Stomach (tissue), 9 donors: ENCODE results near the gene PKP1. TPM values are rescaled to one million over a fixed set of nuclear protein-coding genes. Genes with fewer than 3 reads are reported as not detected.

Experiments used
- DNase-seq, 2 donors: peaks; one replicate each; pipeline versions ENCODE4 v3.0.0 to v3.0.0-alpha.2; 2013 to 2019
- H3K27ac ChIP-seq, 5 donors: fragments of 200-600 bp in 4 of 5; sonication (generic) in 4 of 5; one replicate each; pipeline ENCODE4 v1.5.1; 2013 to 2019; ENCODE audit warnings: mild to moderate bottlenecking in 1 of 5, moderate library complexity in 1 of 5
- H3K27me3 ChIP-seq, 3 donors: fragments of 200-600 bp; sonication (generic); one replicate each; pipeline ENCODE4 v1.5.1; 2017 to 2019; ENCODE audit warnings: mixed run types in 1 of 3
- H3K36me3 ChIP-seq, 4 donors: fragments of 200-600 bp; sonication (generic); 1 replicate in 3 of 4; 2 replicates in 1 of 4; pipeline ENCODE4 v1.5.1; 2016 to 2019
- H3K4me1 ChIP-seq, 4 donors: fragments of 200-600 bp; sonication (generic); one replicate each; pipeline ENCODE4 v1.5.1; 2016 to 2019
- H3K4me3 ChIP-seq, 4 donors: fragments of 200-600 bp; sonication (generic) in 3 of 4; one replicate each; pipeline ENCODE4 v1.5.1; 2016 to 2019; ENCODE audit warnings: mild to moderate bottlenecking in 1 of 4
- H3K9me3 ChIP-seq, 4 donors: fragments of 200-600 bp; sonication (generic); one replicate each; pipeline ENCODE4 v1.5.1; 2016 to 2019
- CTCF ChIP-seq, 7 experiments: fragments of 450-650 bp in 4 of 7; fragments of 200-600 bp in 3 of 7; sonication (generic) in 3 of 7; IDR thresholded peaks; one replicate each; pipeline ENCODE4 v1.5.1; 2016 to 2019; ENCODE audit warnings: antibody characterized with exemption in 7 of 7, control low read depth in 2 of 7, mild to moderate bottlenecking in 1 of 7
- EP300 ChIP-seq: sonication (generic); formaldehyde crosslinking; IDR thresholded peaks from one replicate; pipeline ENCODE4 v1.6.1; 2017; ENCODE audit warnings: antibody characterized with exemption
- POLR2A ChIP-seq, 4 donors: fragments of 450-650 bp; IDR thresholded peaks; one replicate each; pipeline ENCODE4 v1.6.1; 2016; ENCODE audit warnings: antibody characterized with exemption in 4 of 4, control low read depth in 2 of 4, mild to moderate bottlenecking in 1 of 4, moderate library complexity in 1 of 4
- POLR2AphosphoS5 ChIP-seq, 3 donors: sonication (generic); formaldehyde crosslinking; IDR thresholded peaks; one replicate each; pipeline ENCODE4 v1.6.1; 2016; ENCODE audit warnings: antibody characterized with exemption in 3 of 3
- WGBS, 5 donors: extraction: QIAGEN DNeasy Blood & Tissue Kit in 3 of 5; methylation state at CpG; one replicate each; pipeline versions ENCODE4 v1.1.5 to v1.1.7; 2013 to 2018; 5-methylcytosine and 5-hydroxymethylcytosine counted together
- intact Hi-C: fragments of 100-400 bp; cut with DNase I; formaldehyde crosslinking; loops from one replicate; pipeline ENCODE4 v1.15.1; 2023; ENCODE audit warnings: low total_unique reads
- polyA plus RNA-seq, 3 donors: library from polyadenylated mRNA; stranded (reverse); fragments of 200-250 nt; gene quantifications; one replicate each; pipeline ENCODE4 v1.2.3, GENCODE V29; 2013
- total RNA-seq, 5 donors: library from RNA; depleted of rRNA; stranded (reverse); fragments of >200 nt; gene quantifications; one replicate each; pipeline versions ENCODE4 v1.1.0 to v1.2.3, GENCODE V29; 2014 to 2016
- donor health status: healthy with polysubstance abuse.
- donor health status: Bipolar disorder and iron deficiency.
- donor health status: healthy.

Gene PKP1
- total and polyA plus RNA-seq, 8 donors = under 0.01 to 42.2 (median 0.40) TPM; not detected in 2

GRCh38 chr1:201295861-201296260 lies 12.6 kb downstream of the PKP1 start:
- Histone ChIP-seq H3K4me3 (no peak overlapping the region), H3K9me3 (no peaks in the 10 kb centered on the region), H3K27ac (no peak overlapping the region), H3K4me1 (peaks cover 0 to 9% (median 2%) of the 10 kb centered on the region in 4 donors), H3K36me3 (no peaks in the 10 kb centered on the region), H3K27me3 (peaks cover 0 to 41% (median 0%) of the 10 kb centered on the region in 3 donors)
- DNase-seq = peak in 1 of 2 donors; percentile 30
- TF ChIP-seq EP300 = no peak
- TF ChIP-seq POLR2AphosphoS5 (IDR thresholded peaks at IDR 0.05) = no peak
- no peak for TF ChIP-seq POLR2A (IDR thresholded peaks at IDR 0.05)
- TF ChIP-seq CTCF (IDR thresholded peaks at IDR 0.05) = no peak
- intact Hi-C loops = no loop called here
- 38 to 58% (median 43%) methylated on average over 3 of the region's 3 CpGs for WGBS, 5 donors

GRCh38 chr1:201296352-201296751 lies 13.0 kb downstream of the PKP1 start:
- H3K4me1 ChIP-seq = peaks cover 0 to 9% (median 2%) of the 10 kb centered on the region in 4 donors
- no peak overlapping the region for H3K4me3 ChIP-seq
- no peak for DNase-seq
- TF ChIP-seq CTCF (IDR thresholded peaks at IDR 0.05) (no peak), EP300 (no peak), POLR2A (IDR thresholded peaks at IDR 0.05) (no peak), POLR2AphosphoS5 (IDR thresholded peaks at IDR 0.05) (no peak)
- H3K36me3 ChIP-seq = no peaks in the 10 kb centered on the region
- H3K27me3 ChIP-seq = peaks cover 0 to 42% (median 0%) of the 10 kb centered on the region in 3 donors
- H3K9me3 ChIP-seq = no peaks in the 10 kb centered on the region
- WGBS, 5 donors = 69 to 87% (median 82%) methylated on average over 4 of the region's 4 CpGs
- intact Hi-C loops = no loop called here
- no peak overlapping the region for H3K27ac ChIP-seq

- Histone ChIP-seq H3K4me1 (peaks cover 0 to 9% (median 2%) of the 10 kb centered on the region in 4 donors), H3K27ac (no peak overlapping the region), H3K4me3 (no peak overlapping the region), H3K9me3 (no peaks in the 10 kb centered on the region), H3K36me3 (no peaks in the 10 kb centered on the region), H3K27me3 (peaks cover 0 to 38% (median 0%) of the 10 kb centered on the region in 3 donors)
- WGBS, 5 donors = 76 to 83% (median 81%) methylated on average over 7 of the region's 7 CpGs
- intact Hi-C loops = no loop called here
- no peak for TF ChIP-seq CTCF (IDR thresholded peaks at IDR 0.05)
- peak in 1 of 2 donors; percentile 39 for DNase-seq
Measured at GRCh38 chr1:201298396-201299381, 15.4 kb downstream of the PKP1 start.

- H3K27ac ChIP-seq = no peak overlapping the region
- WGBS, 5 donors = 59 to 79% (median 68%) methylated on average over 6 of the region's 6 CpGs
Measured at GRCh38 chr1:201299968-201300367, 16.7 kb downstream of the PKP1 start.

More at GRCh38 chr1:201299968-201300367, 16.7 kb downstream of the PKP1 start:
- Histone ChIP-seq H3K27me3 (peaks cover 0 to 44% (median 0%) of the 10 kb centered on the region in 3 donors), H3K4me3 (no peak overlapping the region), H3K36me3 (no peaks in the 10 kb centered on the region), H3K9me3 (no peaks in the 10 kb centered on the region), H3K4me1 (peaks cover 0 to 9% (median 2%) of the 10 kb centered on the region in 4 donors)
- DNase-seq = peak; percentile 18 to 64
- intact Hi-C loops = no loop called here
- peak in 1 of 3 donors; percentile 2 for TF ChIP-seq POLR2AphosphoS5 (IDR thresholded peaks at IDR 0.05)
- TF ChIP-seq CTCF (IDR thresholded peaks at IDR 0.05) = no peak
